H9 (cell line): ENCODE results near the gene EIF3K. TPM values are rescaled to one million over a fixed set of nuclear protein-coding genes. Genes with fewer than 3 reads are reported as not detected.

Source experiments
- DNase-seq: peaks from one replicate; pipeline ENCODE4 v3.0.0-alpha.2; 2017
- H2AFZ ChIP-seq: one replicate; pipeline ENCODE4 v1.6.1; 2013; ENCODE audit warnings: mild to moderate bottlenecking, low read length, control low read depth, moderate library complexity
- H2AK5ac ChIP-seq: 2 replicates; pipeline ENCODE4 v1.6.1; 2013; ENCODE audit warnings: low read length, control low read depth, mixed read lengths; ENCODE audit not compliant: insufficient read length
- H2BK120ac ChIP-seq: one replicate; pipeline ENCODE4 v1.6.1; 2013; ENCODE audit warnings: low read depth, mild to moderate bottlenecking, low read length, control low read depth, inconsistent platforms; ENCODE audit not compliant: poor library complexity, severe bottlenecking
- H2BK12ac ChIP-seq: 2 replicates; pipeline ENCODE4 v1.6.1; 2013; ENCODE audit warnings: low read length, control low read depth, mixed read lengths, low read depth; ENCODE audit not compliant: insufficient read length
- H2BK15ac ChIP-seq: 2 replicates; pipeline ENCODE4 v1.6.1; 2013; ENCODE audit warnings: low read depth, low read length, control low read depth
- H2BK20ac ChIP-seq: one replicate; pipeline ENCODE4 v1.6.1; 2013; ENCODE audit warnings: low read depth, mild to moderate bottlenecking, low read length, control low read depth, inconsistent platforms; ENCODE audit not compliant: poor library complexity, severe bottlenecking
- H2BK5ac ChIP-seq: 2 replicates; pipeline ENCODE4 v1.6.1; 2013; ENCODE audit warnings: low read length, control low read depth, mixed read lengths; ENCODE audit not compliant: insufficient read length
- H3K14ac ChIP-seq: 2 replicates; pipeline ENCODE4 v1.6.1; 2013; ENCODE audit warnings: low read length, control low read depth; ENCODE audit not compliant: insufficient read depth
- H3K18ac ChIP-seq: 2 replicates; pipeline ENCODE4 v1.6.1; 2013; ENCODE audit warnings: low read depth, mild to moderate bottlenecking, mixed read lengths, low read length, control low read depth; ENCODE audit not compliant: insufficient read length
- H3K23ac ChIP-seq: 2 replicates; pipeline ENCODE4 v1.6.1; 2013; ENCODE audit warnings: low read length, control low read depth, mixed read lengths, low read depth; ENCODE audit not compliant: insufficient read length
- H3K23me2 ChIP-seq: 2 replicates; pipeline ENCODE4 v1.6.1; 2013; ENCODE audit warnings: low read depth, mild to moderate bottlenecking, mixed read lengths, low read length, control low read depth; ENCODE audit not compliant: insufficient read length, poor library complexity, severe bottlenecking
- H3K27ac ChIP-seq: 2 replicates; pipeline ENCODE4 v1.5.1; 2013; ENCODE audit warnings: low read length, control low read depth, mixed read lengths, low read depth; ENCODE audit not compliant: insufficient read length
- H3K27me3 ChIP-seq: 2 replicates; pipeline ENCODE4 v1.6.1; 2013; ENCODE audit warnings: low read length, control low read depth, inconsistent platforms; ENCODE audit not compliant: insufficient read depth
- H3K4ac ChIP-seq: 2 replicates; pipeline ENCODE4 v1.6.1; 2013; ENCODE audit warnings: low read depth, mild to moderate bottlenecking, control low read depth, inconsistent platforms, low read length, moderate library complexity
- H3K4me1 ChIP-seq: 2 replicates; pipeline ENCODE4 v1.6.1; 2013; ENCODE audit warnings: low read length, control low read depth, inconsistent platforms; ENCODE audit not compliant: insufficient read depth
- H3K4me2 ChIP-seq: 2 replicates; pipeline ENCODE4 v1.6.1; 2013; ENCODE audit warnings: low read length, control low read depth, mixed read lengths; ENCODE audit not compliant: insufficient read length, insufficient read depth
- H3K56ac ChIP-seq: 2 replicates; pipeline ENCODE4 v1.6.1; 2013; ENCODE audit warnings: low read depth, mild to moderate bottlenecking, mixed read lengths, low read length, control low read depth; ENCODE audit not compliant: insufficient read length
- H3K79me1 ChIP-seq: 2 replicates; pipeline ENCODE4 v1.6.1; 2013; ENCODE audit warnings: low read depth, mild to moderate bottlenecking, moderate library complexity, low read length, control low read depth, inconsistent platforms; ENCODE audit not compliant: insufficient read depth, poor library complexity, severe bottlenecking
- H3K79me2 ChIP-seq: 2 replicates; pipeline ENCODE4 v1.6.1; 2013; ENCODE audit warnings: low read length, control low read depth, inconsistent platforms; ENCODE audit not compliant: insufficient read depth
- H3K9ac ChIP-seq: 2 replicates; pipeline ENCODE4 v1.6.1; 2013; ENCODE audit warnings: low read length, control low read depth, mixed read lengths; ENCODE audit not compliant: insufficient read length; ENCODE audit errors: extremely low read depth
- H3K9me3 ChIP-seq: one replicate; pipeline ENCODE4 v1.6.1; 2013; ENCODE audit warnings: low read depth, low read length, inconsistent platforms; ENCODE audit not compliant: control insufficient read depth
- H3T11ph ChIP-seq: one replicate; pipeline ENCODE4 v1.6.1; 2013; ENCODE audit warnings: mild to moderate bottlenecking, low read length, control low read depth, inconsistent platforms
- H4K20me1 ChIP-seq: one replicate; pipeline ENCODE4 v1.6.1; 2013; ENCODE audit not compliant: control insufficient read depth, insufficient read length, insufficient read depth
- H4K5ac ChIP-seq: 2 replicates; pipeline ENCODE4 v1.6.1; 2013; ENCODE audit warnings: low read depth, mild to moderate bottlenecking, mixed read lengths, low read length, control low read depth; ENCODE audit not compliant: insufficient read length
- H4K8ac ChIP-seq: replicated peaks from 2 replicates; pipeline ENCODE4 v1.6.1; 2013; ENCODE audit warnings: low read length, control low read depth, mixed read lengths, low read depth; ENCODE audit not compliant: insufficient read length
- H4K91ac ChIP-seq: 2 replicates; pipeline ENCODE4 v1.6.1; 2013; ENCODE audit warnings: low read depth, mild to moderate bottlenecking, moderate library complexity, mixed read lengths, low read length, control low read depth; ENCODE audit not compliant: insufficient read length
- H3K27ac Mint-ChIP-seq, 3 experiments: 2 replicates in 2 of 3; 3 replicates in 1 of 3; pipeline ENCODE4 v1.8.0; 2020 to 2021; ENCODE audit warnings: mixed read lengths in 3 of 3, mild to moderate bottlenecking in 1 of 3, moderate library complexity in 1 of 3
- H3K27me3 Mint-ChIP-seq: 2 replicates; pipeline ENCODE4 v1.8.0; 2021; ENCODE audit warnings: low read depth, mild to moderate bottlenecking, moderate library complexity, mixed read lengths
- H3K36me3 Mint-ChIP-seq, 3 experiments: 2 replicates in 2 of 3; 3 replicates in 1 of 3; pipeline ENCODE4 v1.8.0; 2020 to 2021; ENCODE audit warnings: low read depth in 3 of 3, mixed read lengths in 3 of 3; ENCODE audit not compliant: insufficient read depth in 1 of 3
- H3K4me1 Mint-ChIP-seq, 2 experiments: 2 replicates each; pipeline ENCODE4 v1.8.0; 2020; ENCODE audit warnings: mixed read lengths in 2 of 2
- H3K4me3 Mint-ChIP-seq, 2 experiments: 2 replicates in 1 of 2; 3 replicates in 1 of 2; pipeline ENCODE4 v1.8.0; 2020 to 2021; ENCODE audit warnings: mild to moderate bottlenecking in 2 of 2, mixed read lengths in 2 of 2, moderate library complexity in 1 of 2
- H3K9me3 Mint-ChIP-seq, 2 experiments: 2 replicates in 1 of 2; 3 replicates in 1 of 2; pipeline ENCODE4 v1.8.0; 2020; ENCODE audit warnings: mild to moderate bottlenecking in 2 of 2, mixed read lengths in 2 of 2, moderate library complexity in 1 of 2
- WGBS: extraction: QIAGEN DNeasy Blood & Tissue Kit; methylation state at CpG from one replicate; pipeline ENCODE4 v1.1.7; 2013; ENCODE audit warnings: missing lambda C conversion rate, low lambda C conversion rate, mixed read lengths; ENCODE audit not compliant: insufficient read length; ENCODE audit errors: extremely low coverage; 5-methylcytosine and 5-hydroxymethylcytosine counted together
- total RNA-seq: library from RNA; stranded (reverse); gene quantifications from 2 replicates; pipeline ENCODE4 v1.2.1, GENCODE V29; 2021
- TF ChIP-seq, protein P1 (sequence below): fragments of 200-600 bp; sonication (generic); conservative IDR thresholded peaks from 3 replicates; pipeline ENCODE4 v1.8.0; 2021; ENCODE audit warnings: antibody characterized with exemption, mild to moderate bottlenecking

EIF3K gene
- total RNA-seq, 1 experiment from 2014 or later: 345 TPM

DNA sequence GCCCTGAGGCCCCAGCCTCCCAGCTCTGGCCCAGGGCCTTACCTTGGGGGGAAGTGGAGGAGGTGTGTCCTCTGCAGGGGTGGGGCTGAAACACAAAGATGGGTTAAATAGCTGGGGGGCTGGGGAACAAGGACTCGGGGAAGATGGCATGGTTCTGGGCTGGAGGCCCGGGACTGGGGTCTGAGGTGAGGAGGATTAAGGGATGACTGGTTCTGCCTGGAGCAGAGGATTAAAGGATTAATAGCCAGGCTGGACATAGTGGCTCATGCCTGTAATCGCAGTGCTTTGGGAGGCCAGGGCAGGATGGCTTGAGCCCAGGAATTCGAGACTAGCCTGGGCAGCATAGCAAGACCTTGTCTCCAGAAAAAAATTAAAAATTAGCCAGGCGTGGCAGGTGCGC lies 12.9 kb upstream of the EIF3K start:
- TF ChIP-seq, protein P1, sequence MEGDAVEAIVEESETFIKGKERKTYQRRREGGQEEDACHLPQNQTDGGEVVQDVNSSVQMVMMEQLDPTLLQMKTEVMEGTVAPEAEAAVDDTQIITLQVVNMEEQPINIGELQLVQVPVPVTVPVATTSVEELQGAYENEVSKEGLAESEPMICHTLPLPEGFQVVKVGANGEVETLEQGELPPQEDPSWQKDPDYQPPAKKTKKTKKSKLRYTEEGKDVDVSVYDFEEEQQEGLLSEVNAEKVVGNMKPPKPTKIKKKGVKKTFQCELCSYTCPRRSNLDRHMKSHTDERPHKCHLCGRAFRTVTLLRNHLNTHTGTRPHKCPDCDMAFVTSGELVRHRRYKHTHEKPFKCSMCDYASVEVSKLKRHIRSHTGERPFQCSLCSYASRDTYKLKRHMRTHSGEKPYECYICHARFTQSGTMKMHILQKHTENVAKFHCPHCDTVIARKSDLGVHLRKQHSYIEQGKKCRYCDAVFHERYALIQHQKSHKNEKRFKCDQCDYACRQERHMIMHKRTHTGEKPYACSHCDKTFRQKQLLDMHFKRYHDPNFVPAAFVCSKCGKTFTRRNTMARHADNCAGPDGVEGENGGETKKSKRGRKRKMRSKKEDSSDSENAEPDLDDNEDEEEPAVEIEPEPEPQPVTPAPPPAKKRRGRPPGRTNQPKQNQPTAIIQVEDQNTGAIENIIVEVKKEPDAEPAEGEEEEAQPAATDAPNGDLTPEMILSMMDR: no peak
- no peaks in the 10 kb centered on the region; a peak in 1 of 7 replicates for H3K36me3 Mint-ChIP-seq
- no peak overlapping the region for H2BK5ac ChIP-seq
- H3K27ac Mint-ChIP-seq: peak overlapping the region in 1 of 3 experiments; percentile 18; a peak in 1 of 7 replicates
- no peak overlapping the region for H2AK5ac ChIP-seq
- no peaks in the 10 kb centered on the region for H3K9me3 ChIP-seq
- H3T11ph ChIP-seq: no peak overlapping the region
- H3K4me1 Mint-ChIP-seq: no peaks in the 10 kb centered on the region
- no peak overlapping the region for H2BK20ac ChIP-seq
- no peak overlapping the region for H2BK15ac ChIP-seq
- peaks cover 6% of the 10 kb centered on the region for H3K27me3 Mint-ChIP-seq
- no peak overlapping the region for H3K9ac ChIP-seq
- no peaks in the 10 kb centered on the region for H4K20me1 ChIP-seq
- no peak overlapping the region for H2BK12ac ChIP-seq
- H2BK120ac ChIP-seq: no peak overlapping the region
- H4K5ac ChIP-seq: no peak overlapping the region
- no peak overlapping the region for H3K18ac ChIP-seq
- no peak overlapping the region for H3K4me2 ChIP-seq
- WGBS: no CpG with 5 or more reads among the region's 6 CpGs
- no peak overlapping the region for H3K14ac ChIP-seq
- H3K27me3 ChIP-seq: no peaks in the 10 kb centered on the region
- no peak for DNase-seq
- no peak overlapping the region for H4K8ac ChIP-seq
- no peaks in the 10 kb centered on the region for H3K4me1 ChIP-seq
- H3K79me2 ChIP-seq: no peaks in the 10 kb centered on the region
- H3K27ac ChIP-seq: no peak overlapping the region
- no peak overlapping the region for H3K56ac ChIP-seq
- no peaks in the 10 kb centered on the region for H3K79me1 ChIP-seq
- no peak overlapping the region for H3K23ac ChIP-seq
- H3K23me2 ChIP-seq: no peaks in the 10 kb centered on the region
- H4K91ac ChIP-seq: no peak overlapping the region
- H3K4ac ChIP-seq: no peak overlapping the region
- H2AFZ ChIP-seq: no peak overlapping the region
- no peak overlapping the region for H3K4me3 Mint-ChIP-seq
- no peaks in the 10 kb centered on the region for H3K9me3 Mint-ChIP-seq
